ENCODE measurements around the gene NFKBIA.
"Not testable (repeated sequence)": the region's sequence is repeated elsewhere in the genome, so short reads cannot be mapped to it uniquely, and the experiment has no call there.

Gene NFKBIA

DNA sequence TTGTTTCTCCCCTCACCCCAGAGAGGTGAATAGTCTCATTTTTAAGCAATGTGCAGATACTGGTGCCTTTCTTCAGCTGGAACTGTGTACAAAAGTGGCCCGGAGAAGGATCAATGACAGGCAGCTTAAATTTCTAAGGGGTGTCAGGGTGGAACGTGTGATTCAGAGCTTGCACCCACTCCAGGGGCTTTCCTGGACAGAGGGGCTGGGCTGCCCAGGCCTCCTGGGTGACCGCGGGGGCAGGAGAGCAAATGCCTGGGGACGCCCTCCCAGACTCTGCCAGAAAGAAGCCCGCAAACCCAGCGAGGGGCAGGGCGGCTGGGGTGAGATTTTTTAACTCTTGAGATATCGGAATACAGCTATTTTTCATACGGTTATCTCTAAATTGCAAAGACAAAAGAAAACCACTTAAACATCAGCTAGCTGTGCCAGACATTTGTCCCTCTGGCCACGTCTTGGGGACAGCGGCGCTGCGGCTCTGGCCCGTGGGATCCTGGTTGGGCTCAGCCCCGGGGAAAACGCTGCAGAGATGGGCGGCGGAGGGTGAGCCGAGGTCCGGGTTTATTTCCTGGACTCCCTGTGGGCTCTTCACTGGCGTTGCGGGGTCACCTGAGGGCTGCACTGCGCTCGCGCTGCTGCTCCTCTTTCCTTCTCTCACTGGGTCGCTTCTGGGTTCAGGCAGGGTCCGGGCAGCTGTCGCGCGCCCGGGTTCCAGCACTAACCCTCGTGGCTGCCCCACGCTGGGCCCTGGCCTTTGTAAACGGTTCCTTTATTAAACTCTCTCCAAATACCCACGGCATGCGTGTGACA lies 35.8 kb downstream of the NFKBIA start:
- no peak for DNase-seq (ENCODE audit: low read depth in 2 of 3, low spot score in 1 of 3)

DNA sequence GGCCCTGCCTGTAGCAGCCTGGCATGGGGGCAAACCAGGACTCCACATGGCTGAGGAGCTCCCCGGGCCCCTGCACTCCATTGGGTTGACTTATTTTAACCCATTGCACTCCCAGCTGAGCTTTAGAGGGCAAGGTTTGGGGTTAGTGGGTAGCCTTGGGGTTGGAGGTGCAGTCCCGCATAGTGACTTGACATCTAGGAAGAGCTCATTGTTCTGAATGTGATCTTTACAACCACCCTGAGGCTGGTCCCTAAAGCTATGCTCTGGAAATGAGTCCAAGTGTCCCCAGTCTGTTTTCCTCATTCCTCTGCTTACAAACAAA lies 36.4 kb downstream of the NFKBIA start:
- no peak for DNase-seq (ENCODE audit: low read depth in 2 of 3, low spot score in 1 of 3)

DNA sequence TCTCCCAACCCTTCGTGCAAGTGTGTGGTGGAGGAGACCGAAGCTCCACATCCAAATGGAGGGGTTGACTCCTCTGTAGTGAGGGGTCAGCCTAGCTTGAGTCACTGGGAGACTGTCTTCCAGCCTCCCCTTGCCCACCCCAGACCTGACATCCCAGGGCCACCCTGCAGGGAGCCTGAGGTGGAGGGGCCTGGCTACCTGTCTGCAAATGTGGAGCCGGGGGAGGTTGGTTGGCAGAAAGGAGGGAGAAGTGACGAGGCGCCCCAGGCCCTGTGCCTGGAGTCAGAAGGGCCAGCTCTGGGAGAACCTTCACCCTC lies 37.5 kb downstream of the NFKBIA start:
- DNase-seq (ENCODE audit: low read depth in 2 of 3, low spot score in 1 of 3), result no peak

DNA sequence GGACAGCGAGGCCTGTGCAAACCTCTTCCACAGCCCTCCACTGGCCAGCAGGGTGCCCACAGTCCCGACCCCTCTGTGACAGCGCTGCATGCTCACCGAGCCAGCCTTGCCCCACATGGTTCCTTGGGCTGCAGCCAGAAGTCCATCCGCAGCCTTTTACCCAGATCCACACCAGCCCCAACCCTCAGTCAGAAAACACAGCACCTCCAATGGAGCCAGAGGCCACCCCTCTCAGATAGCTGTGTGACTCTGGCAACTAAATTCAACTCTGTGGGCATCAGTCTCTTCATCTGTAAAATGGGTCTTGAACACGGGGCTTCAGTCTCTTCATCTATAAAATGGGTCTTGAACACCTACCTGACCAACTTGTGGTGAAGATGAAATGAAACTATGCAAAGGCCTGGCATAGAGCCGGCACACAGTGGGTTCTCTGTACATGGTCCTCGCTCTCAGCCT lies 38.0 kb downstream of the NFKBIA start:
- no peak for DNase-seq (ENCODE audit: low read depth in 2 of 3, low spot score in 1 of 3)

DNA sequence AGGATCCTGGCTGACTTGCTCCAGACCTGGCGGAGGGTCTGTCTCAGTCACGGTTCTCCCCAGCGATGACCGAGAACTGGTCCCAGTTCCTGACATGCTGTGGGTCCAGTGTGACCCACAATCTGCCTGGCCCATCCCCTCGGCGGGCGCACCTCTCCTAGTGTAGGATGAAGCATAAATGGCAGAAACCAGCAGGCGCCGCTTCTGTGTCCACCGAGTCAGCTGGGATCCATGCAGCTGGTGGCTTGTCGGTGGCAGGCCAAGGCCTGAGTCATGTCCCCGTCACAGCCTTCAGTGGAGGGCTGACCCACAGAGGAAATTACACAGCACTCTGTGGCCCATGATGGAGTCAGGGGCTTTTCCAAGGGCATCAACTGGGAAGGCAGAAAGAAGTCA lies 38.5 kb downstream of the NFKBIA start:
- peak in 1 of 3 donors; percentile 15 for DNase-seq (ENCODE audit: low read depth in 2 of 3, low spot score in 1 of 3)

DNA sequence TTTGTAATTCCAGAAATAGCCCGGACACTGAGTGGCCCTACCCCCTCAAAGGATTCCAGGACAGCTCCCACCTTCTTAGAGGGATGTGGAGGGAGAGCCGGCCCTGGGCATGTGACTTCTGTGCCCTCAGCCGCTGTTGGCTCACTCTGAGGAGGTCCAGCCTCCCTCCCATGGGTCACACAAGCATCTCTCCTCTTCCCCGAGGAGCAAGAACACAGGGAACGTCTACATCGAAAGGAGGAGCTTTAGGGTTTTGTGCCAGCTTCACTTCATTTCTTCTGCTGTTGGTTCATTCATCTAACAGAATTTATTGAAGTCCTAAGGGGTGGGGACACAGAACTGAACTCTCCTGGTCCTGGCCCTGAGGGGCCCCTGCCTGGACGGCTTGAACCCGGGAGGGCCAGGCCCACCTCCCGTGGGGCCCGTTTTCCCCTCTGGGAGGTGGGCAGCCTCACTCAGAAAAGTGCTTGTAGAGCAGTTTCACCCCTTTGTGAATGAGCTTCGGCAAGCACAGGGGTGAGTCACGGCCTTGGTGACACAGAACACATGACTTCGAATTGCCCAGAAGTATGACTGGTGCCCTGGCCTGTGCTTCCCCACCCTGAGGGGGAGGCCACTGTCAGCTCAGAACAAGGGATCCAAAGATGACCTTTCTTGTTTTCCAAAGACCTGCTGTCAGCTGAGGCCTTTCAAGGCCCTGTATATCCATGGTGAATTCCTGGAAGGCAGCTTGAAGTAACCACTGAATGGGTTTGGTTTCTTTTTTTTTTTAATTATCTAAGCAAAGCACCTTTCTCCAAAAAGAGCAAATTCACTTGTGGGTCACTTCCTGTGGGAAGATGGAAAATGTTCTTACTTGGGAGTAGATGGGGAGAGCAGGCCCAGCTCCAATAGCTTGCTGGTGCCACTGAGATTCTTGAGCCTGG lies 39.2 kb downstream of the NFKBIA start:
- peak; percentile 73 to 81 (median 79) for DNase-seq (ENCODE audit: low read depth in 2 of 3, low spot score in 1 of 3)

DNA sequence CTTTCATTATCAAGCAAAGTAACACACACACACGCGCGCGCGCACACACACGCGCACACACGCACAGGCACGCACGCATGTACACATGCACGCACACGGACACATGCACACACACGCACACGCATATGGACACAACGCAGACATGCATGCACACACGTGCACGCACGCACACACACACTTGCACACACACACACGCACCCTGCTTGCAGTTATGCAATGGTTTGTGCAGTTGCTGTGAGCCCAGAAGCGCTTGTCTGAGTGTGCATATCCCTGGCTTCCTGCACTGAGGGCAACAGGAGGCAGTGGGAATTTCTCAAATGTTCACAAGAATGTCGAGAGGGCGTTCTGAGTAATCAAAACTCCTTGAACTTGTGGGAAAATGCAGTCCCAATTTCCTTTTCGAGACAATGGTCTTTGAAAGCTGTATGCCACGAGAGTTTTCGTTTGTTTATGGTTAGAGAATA lies 41.6 kb downstream of the NFKBIA start:
- DNase-seq (ENCODE audit: low read depth in 2 of 3, low spot score in 1 of 3), result no peak

DNA sequence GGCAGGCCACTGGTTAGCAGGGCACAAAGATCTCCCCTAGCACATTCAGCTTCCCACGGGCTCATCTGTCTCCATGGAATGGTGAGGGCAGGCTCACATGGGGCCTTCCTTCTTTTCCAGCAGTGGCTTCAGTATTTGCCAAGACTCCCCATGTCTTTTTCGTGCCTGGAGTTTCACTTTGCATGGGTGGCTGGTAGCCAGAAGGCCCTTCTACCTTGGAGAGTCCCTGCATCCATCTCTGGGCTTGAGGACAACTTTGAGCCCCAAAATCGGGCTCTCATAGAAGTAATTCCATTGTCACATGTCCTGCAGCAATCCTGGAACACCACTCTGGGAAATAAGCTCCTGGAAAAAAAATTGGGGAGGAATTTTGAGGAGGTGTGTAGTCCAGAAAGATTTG lies 42.1 kb downstream of the NFKBIA start:
- no peak for DNase-seq (ENCODE audit: low read depth in 2 of 3, low spot score in 1 of 3)

DNA sequence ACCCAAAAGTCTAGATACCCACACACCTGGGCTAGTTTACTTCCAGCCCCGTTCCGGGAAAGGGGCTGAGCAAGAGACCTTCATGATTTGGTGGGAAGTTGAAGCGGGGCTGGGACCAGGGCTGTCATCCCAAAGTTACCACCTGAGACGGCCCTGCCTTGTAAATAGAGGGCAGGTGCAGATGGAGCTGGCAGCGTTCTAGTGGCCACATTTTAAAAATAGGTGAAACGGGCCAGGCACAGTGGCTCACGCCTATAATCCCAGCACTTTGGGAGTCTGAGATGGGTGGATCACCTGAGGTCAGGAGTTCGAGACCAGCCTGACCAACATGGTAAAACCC lies 43.4 kb downstream of the NFKBIA start:
- DNase-seq (ENCODE audit: low read depth in 2 of 3, low spot score in 1 of 3), result no peak

DNA sequence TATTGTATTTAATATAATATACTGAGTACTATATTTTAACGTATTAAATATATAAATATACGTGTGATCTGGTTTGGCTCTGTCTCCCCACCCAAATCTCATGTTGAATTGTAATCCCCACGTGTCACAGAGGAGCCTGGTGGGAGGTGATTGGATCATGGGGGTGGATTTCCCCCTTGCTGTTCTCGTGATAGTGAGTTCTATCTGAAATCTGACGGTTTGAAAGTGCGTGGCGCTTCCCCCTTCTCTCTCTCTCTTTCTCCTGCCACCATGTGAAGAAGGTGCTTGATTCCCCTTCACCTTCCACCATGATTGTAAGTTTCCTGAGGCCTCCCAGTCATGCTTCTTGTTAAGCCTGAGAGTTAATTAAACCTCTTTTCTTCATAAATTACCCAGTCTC lies 44.9 kb downstream of the NFKBIA start:
- DNase-seq (ENCODE audit: low read depth in 2 of 3, low spot score in 1 of 3), result not testable (repeated sequence)

DNA sequence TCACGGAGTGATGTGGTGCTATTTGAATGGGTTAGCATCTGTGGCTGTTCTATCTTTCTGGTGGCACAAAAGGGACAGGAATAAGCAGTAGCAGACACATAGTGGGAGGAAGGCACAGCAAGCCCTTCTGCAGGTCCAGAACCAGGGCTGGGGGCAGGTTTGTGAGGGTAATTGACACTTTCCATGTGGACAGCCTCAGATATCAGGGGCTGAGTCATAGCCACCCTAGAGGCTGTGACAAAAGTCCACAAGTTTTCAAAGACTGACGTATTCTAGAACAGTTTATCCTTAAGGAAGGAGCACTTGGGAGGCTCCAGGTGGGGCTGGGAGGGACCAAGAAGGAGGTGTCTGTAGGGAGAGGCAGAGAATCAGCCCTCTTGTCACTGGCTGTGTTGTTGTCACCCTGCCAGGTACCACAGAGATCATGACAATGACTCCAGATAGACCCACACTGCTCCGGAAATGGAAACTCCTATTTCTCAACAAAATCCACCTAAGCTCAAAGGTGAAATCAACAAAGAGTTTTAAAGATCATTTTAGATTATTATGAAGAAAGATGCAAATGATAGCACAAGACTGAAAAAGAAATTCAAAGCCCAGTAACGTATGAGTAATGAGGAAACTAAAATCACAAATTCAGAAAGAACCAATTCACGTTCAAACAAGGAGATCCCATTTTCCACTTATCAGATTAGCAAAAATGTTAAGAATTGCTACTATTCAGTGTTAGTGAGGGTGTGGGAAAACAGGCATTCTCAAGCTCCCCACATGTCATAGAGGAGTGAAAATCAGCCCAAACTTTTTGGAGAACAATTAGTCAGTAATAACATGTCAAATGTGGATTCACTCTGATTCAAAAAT lies 48.3 kb downstream of the NFKBIA start:
- peak in 2 of 3 donors; percentile 27 to 46 for DNase-seq (ENCODE audit: low read depth in 2 of 3, low spot score in 1 of 3)

DNA sequence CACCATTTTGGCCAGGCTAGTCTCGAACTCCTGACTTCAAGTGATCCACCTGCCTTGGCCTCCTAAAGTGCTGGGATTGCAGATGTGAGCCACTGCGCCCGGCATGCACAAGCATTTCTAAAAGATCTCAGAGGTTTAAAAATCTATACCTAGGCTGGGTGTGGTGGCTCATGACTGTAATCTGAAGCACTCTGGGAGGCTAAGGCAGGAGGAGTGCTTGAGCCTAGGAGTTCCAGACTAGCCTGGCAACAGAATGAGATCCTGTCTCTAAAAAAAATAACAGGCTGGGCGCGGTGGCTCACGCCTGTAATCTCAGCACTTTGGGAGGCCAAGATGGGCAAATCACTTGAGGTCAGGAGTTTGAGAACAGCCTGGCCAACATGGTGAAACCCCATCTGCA lies 49.3 kb downstream of the NFKBIA start:
- not testable (repeated sequence) for DNase-seq (ENCODE audit: low read depth in 2 of 3, low spot score in 1 of 3)

DNA sequence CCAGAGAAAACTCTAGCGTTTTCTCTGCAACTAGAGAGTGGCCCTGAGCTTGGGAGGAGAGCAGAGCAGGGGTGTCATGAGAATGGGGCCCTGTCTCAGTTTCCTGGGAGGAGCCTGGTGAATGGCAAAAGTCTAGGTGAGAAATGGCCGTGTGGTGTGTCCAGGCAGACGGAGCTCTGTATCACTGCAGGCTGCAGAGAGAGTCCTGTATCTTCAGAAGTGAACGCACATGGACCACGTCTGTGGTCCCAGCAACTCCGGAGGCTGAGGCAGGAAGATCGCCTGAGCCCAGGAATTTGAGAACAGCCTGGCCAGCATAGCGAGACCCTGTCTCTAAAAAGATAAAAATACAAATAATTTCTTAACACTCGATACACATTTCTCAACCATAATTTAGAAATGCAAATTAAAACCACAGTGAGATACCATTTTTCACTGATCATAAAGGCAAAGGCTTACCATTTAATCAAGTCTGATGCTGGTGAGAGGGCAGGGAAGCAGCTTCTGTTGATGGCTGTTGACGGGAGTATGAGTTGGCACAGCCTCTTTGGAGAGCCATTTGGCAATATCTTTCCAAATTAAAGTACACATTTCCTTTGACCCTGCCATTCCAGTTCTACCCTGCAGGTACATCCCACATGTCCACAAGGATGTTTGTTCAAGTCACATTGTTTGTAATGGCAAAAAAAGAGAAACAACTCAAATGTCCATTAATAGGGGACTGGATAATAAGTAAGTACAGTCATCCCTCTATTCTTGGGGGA lies 51.0 kb downstream of the NFKBIA start:
- DNase-seq (ENCODE audit: low read depth in 2 of 3, low spot score in 1 of 3), result no peak

DNA sequence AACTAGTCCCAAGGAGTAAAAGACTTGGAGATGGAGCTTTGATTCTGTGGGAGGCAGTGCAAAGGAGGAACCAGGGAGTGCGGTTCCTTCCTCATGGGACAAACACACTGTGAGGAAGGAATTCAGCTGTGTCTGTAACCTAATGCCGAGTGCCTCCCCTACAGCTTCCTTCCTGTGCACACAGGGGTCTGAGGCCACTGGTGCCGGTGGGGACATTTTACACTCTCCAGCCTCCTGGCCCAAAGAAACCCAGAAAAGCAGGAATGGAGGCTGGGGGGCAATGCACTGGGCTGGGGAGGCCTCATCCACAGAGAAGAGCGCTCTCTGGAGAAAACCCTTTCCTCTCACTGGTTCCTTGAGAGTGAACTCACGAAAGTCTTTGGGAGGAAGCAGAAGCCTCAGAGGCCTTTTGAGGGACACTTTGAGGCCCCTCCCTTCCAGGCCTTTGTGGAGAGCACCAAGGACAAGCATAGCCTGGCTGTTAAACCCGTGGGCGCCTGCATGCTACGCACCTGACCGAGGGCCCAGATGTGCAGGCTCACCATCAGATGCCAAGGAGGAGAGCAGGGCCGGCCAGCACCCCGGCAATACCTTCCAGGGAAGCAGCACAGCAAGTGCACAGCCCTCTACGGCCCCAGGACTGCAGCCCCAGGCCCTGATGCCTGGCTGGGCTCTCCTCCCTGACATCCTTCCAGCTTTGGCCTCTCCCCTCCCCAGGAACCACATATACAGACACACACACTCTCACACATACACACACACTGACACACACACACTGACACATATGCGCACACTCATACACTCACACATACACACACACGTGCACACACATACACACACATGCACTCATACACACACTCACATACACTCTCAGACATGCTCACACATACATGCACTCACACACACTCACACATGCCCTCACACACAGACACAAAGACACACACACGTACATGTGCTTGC lies 52.0 kb downstream of the NFKBIA start:
- no peak for DNase-seq (ENCODE audit: low read depth in 2 of 3, low spot score in 1 of 3)

DNA sequence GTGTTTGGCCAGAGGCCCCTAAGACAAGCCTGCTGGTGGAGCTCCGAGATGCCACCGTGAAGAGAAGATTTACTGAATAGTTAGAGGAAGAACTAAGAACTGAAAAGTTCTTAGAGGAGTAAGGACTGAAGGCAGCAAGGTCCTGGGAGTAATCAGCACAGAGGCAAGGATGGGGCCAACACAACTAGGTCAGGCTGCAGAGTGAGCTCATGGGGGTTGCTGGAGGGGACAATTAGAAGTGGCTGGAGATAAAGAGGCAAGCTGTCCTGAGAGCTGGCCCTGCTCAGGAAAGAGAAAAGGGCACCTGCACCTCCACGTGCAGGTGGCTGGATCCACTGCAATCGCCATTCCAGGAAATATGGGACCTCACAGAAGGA lies 52.7 kb downstream of the NFKBIA start:
- DNase-seq (ENCODE audit: low read depth in 2 of 3, low spot score in 1 of 3), result no peak

Data from stimulated activated CD4-positive, alpha-beta T cell treated with anti-CD3 and anti-CD28 coated beads, Interleukin-12 subunit alpha, Interleukin-12 subunit beta, amount 100 ng/mL, for 48 hours (primary cell).